H9 (cell line): ENCODE measurements around the gene AIG1. TPM values are rescaled to one million over a fixed set of nuclear protein-coding genes. Genes with fewer than 3 reads are reported as not detected.

Experiments used
- DNase-seq: peaks from one replicate; pipeline ENCODE4 v3.0.0-alpha.2; 2017
- H2AFZ ChIP-seq: one replicate; pipeline ENCODE4 v1.6.1; 2013; ENCODE audit warnings: mild to moderate bottlenecking, low read length, control low read depth, moderate library complexity
- H2AK5ac ChIP-seq: 2 replicates; pipeline ENCODE4 v1.6.1; 2013; ENCODE audit warnings: low read length, control low read depth, mixed read lengths; ENCODE audit not compliant: insufficient read length
- H2BK120ac ChIP-seq: one replicate; pipeline ENCODE4 v1.6.1; 2013; ENCODE audit warnings: low read depth, mild to moderate bottlenecking, low read length, control low read depth, inconsistent platforms; ENCODE audit not compliant: poor library complexity, severe bottlenecking
- H2BK12ac ChIP-seq: 2 replicates; pipeline ENCODE4 v1.6.1; 2013; ENCODE audit warnings: low read length, control low read depth, mixed read lengths, low read depth; ENCODE audit not compliant: insufficient read length
- H2BK15ac ChIP-seq: 2 replicates; pipeline ENCODE4 v1.6.1; 2013; ENCODE audit warnings: low read depth, low read length, control low read depth
- H2BK20ac ChIP-seq: one replicate; pipeline ENCODE4 v1.6.1; 2013; ENCODE audit warnings: low read depth, mild to moderate bottlenecking, low read length, control low read depth, inconsistent platforms; ENCODE audit not compliant: poor library complexity, severe bottlenecking
- H2BK5ac ChIP-seq: 2 replicates; pipeline ENCODE4 v1.6.1; 2013; ENCODE audit warnings: low read length, control low read depth, mixed read lengths; ENCODE audit not compliant: insufficient read length
- H3K14ac ChIP-seq: 2 replicates; pipeline ENCODE4 v1.6.1; 2013; ENCODE audit warnings: low read length, control low read depth; ENCODE audit not compliant: insufficient read depth
- H3K18ac ChIP-seq: 2 replicates; pipeline ENCODE4 v1.6.1; 2013; ENCODE audit warnings: low read depth, mild to moderate bottlenecking, mixed read lengths, low read length, control low read depth; ENCODE audit not compliant: insufficient read length
- H3K23ac ChIP-seq: 2 replicates; pipeline ENCODE4 v1.6.1; 2013; ENCODE audit warnings: low read length, control low read depth, mixed read lengths, low read depth; ENCODE audit not compliant: insufficient read length
- H3K23me2 ChIP-seq: 2 replicates; pipeline ENCODE4 v1.6.1; 2013; ENCODE audit warnings: low read depth, mild to moderate bottlenecking, mixed read lengths, low read length, control low read depth; ENCODE audit not compliant: insufficient read length, poor library complexity, severe bottlenecking
- H3K27ac ChIP-seq: 2 replicates; pipeline ENCODE4 v1.5.1; 2013; ENCODE audit warnings: low read length, control low read depth, mixed read lengths, low read depth; ENCODE audit not compliant: insufficient read length
- H3K27me3 ChIP-seq: 2 replicates; pipeline ENCODE4 v1.6.1; 2013; ENCODE audit warnings: low read length, control low read depth, inconsistent platforms; ENCODE audit not compliant: insufficient read depth
- H3K4ac ChIP-seq: 2 replicates; pipeline ENCODE4 v1.6.1; 2013; ENCODE audit warnings: low read depth, mild to moderate bottlenecking, control low read depth, inconsistent platforms, low read length, moderate library complexity
- H3K4me1 ChIP-seq: 2 replicates; pipeline ENCODE4 v1.6.1; 2013; ENCODE audit warnings: low read length, control low read depth, inconsistent platforms; ENCODE audit not compliant: insufficient read depth
- H3K4me2 ChIP-seq: 2 replicates; pipeline ENCODE4 v1.6.1; 2013; ENCODE audit warnings: low read length, control low read depth, mixed read lengths; ENCODE audit not compliant: insufficient read length, insufficient read depth
- H3K56ac ChIP-seq: 2 replicates; pipeline ENCODE4 v1.6.1; 2013; ENCODE audit warnings: low read depth, mild to moderate bottlenecking, mixed read lengths, low read length, control low read depth; ENCODE audit not compliant: insufficient read length
- H3K79me1 ChIP-seq: 2 replicates; pipeline ENCODE4 v1.6.1; 2013; ENCODE audit warnings: low read depth, mild to moderate bottlenecking, moderate library complexity, low read length, control low read depth, inconsistent platforms; ENCODE audit not compliant: insufficient read depth, poor library complexity, severe bottlenecking
- H3K79me2 ChIP-seq: 2 replicates; pipeline ENCODE4 v1.6.1; 2013; ENCODE audit warnings: low read length, control low read depth, inconsistent platforms; ENCODE audit not compliant: insufficient read depth
- H3K9ac ChIP-seq: 2 replicates; pipeline ENCODE4 v1.6.1; 2013; ENCODE audit warnings: low read length, control low read depth, mixed read lengths; ENCODE audit not compliant: insufficient read length; ENCODE audit errors: extremely low read depth
- H3K9me3 ChIP-seq: one replicate; pipeline ENCODE4 v1.6.1; 2013; ENCODE audit warnings: low read depth, low read length, inconsistent platforms; ENCODE audit not compliant: control insufficient read depth
- H3T11ph ChIP-seq: one replicate; pipeline ENCODE4 v1.6.1; 2013; ENCODE audit warnings: mild to moderate bottlenecking, low read length, control low read depth, inconsistent platforms
- H4K20me1 ChIP-seq: one replicate; pipeline ENCODE4 v1.6.1; 2013; ENCODE audit not compliant: control insufficient read depth, insufficient read length, insufficient read depth
- H4K5ac ChIP-seq: 2 replicates; pipeline ENCODE4 v1.6.1; 2013; ENCODE audit warnings: low read depth, mild to moderate bottlenecking, mixed read lengths, low read length, control low read depth; ENCODE audit not compliant: insufficient read length
- H4K8ac ChIP-seq: replicated peaks from 2 replicates; pipeline ENCODE4 v1.6.1; 2013; ENCODE audit warnings: low read length, control low read depth, mixed read lengths, low read depth; ENCODE audit not compliant: insufficient read length
- H4K91ac ChIP-seq: 2 replicates; pipeline ENCODE4 v1.6.1; 2013; ENCODE audit warnings: low read depth, mild to moderate bottlenecking, moderate library complexity, mixed read lengths, low read length, control low read depth; ENCODE audit not compliant: insufficient read length
- H3K27ac Mint-ChIP-seq, 3 experiments: 2 replicates in 2 of 3; 3 replicates in 1 of 3; pipeline ENCODE4 v1.8.0; 2020 to 2021; ENCODE audit warnings: mixed read lengths in 3 of 3, mild to moderate bottlenecking in 1 of 3, moderate library complexity in 1 of 3
- H3K27me3 Mint-ChIP-seq: 2 replicates; pipeline ENCODE4 v1.8.0; 2021; ENCODE audit warnings: low read depth, mild to moderate bottlenecking, moderate library complexity, mixed read lengths
- H3K36me3 Mint-ChIP-seq, 3 experiments: 2 replicates in 2 of 3; 3 replicates in 1 of 3; pipeline ENCODE4 v1.8.0; 2020 to 2021; ENCODE audit warnings: low read depth in 3 of 3, mixed read lengths in 3 of 3; ENCODE audit not compliant: insufficient read depth in 1 of 3
- H3K4me1 Mint-ChIP-seq, 2 experiments: 2 replicates each; pipeline ENCODE4 v1.8.0; 2020; ENCODE audit warnings: mixed read lengths in 2 of 2
- H3K4me3 Mint-ChIP-seq, 2 experiments: 2 replicates in 1 of 2; 3 replicates in 1 of 2; pipeline ENCODE4 v1.8.0; 2020 to 2021; ENCODE audit warnings: mild to moderate bottlenecking in 2 of 2, mixed read lengths in 2 of 2, moderate library complexity in 1 of 2
- H3K9me3 Mint-ChIP-seq, 2 experiments: 2 replicates in 1 of 2; 3 replicates in 1 of 2; pipeline ENCODE4 v1.8.0; 2020; ENCODE audit warnings: mild to moderate bottlenecking in 2 of 2, mixed read lengths in 2 of 2, moderate library complexity in 1 of 2
- WGBS: extraction: QIAGEN DNeasy Blood & Tissue Kit; methylation state at CpG from one replicate; pipeline ENCODE4 v1.1.7; 2013; ENCODE audit warnings: missing lambda C conversion rate, low lambda C conversion rate, mixed read lengths; ENCODE audit not compliant: insufficient read length; ENCODE audit errors: extremely low coverage; 5-methylcytosine and 5-hydroxymethylcytosine counted together
- total RNA-seq: library from RNA; stranded (reverse); gene quantifications from 2 replicates; pipeline ENCODE4 v1.2.1, GENCODE V29; 2021
- TF ChIP-seq, protein P1 (sequence below): fragments of 200-600 bp; sonication (generic); conservative IDR thresholded peaks from 3 replicates; pipeline ENCODE4 v1.8.0; 2021; ENCODE audit warnings: antibody characterized with exemption, mild to moderate bottlenecking

Gene AIG1
- total RNA-seq, 1 experiment from 2014 or later: 44.6 TPM

DNA sequence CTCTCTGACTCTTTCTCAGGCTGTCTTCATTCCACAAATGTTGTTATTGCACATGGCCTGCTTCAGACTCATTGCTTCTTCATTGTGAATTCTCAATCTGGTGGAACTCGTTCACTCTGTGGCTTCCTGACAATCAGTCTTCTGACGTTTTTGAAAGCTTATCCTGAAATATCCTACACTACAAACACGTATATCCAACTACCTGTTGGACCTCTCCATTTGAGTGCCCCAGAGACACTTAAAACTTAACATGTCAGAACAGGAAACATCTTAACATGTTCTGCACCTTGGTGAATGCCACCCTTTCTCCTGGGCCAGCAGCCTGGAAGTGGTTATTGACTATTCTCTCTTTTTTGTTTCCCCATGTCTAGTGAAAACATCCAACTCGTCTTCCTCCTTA lies 50.8 kb downstream of the AIG1 start:
- H3K18ac ChIP-seq: no peak overlapping the region
- H2BK15ac ChIP-seq: no peak overlapping the region
- H3K36me3 Mint-ChIP-seq: peaks cover 0 to 2% (median 2%) of the 10 kb centered on the region in 3 experiments; a peak in 1 of 7 replicates
- H3K4ac ChIP-seq: no peak overlapping the region
- H3K4me1 ChIP-seq: no peaks in the 10 kb centered on the region
- H4K8ac ChIP-seq: no peak overlapping the region
- H3K9me3 ChIP-seq: no peaks in the 10 kb centered on the region
- no peak overlapping the region for H4K91ac ChIP-seq
- H2BK12ac ChIP-seq: no peak overlapping the region
- no peak overlapping the region for H4K5ac ChIP-seq
- H3K14ac ChIP-seq: no peak overlapping the region
- no peak overlapping the region for H2BK20ac ChIP-seq
- H3K27ac Mint-ChIP-seq: no peak overlapping the region
- no peaks in the 10 kb centered on the region for H3K27me3 Mint-ChIP-seq
- H3K56ac ChIP-seq: no peak overlapping the region
- H3K23me2 ChIP-seq: no peaks in the 10 kb centered on the region
- H3K23ac ChIP-seq: no peak overlapping the region
- DNase-seq: no peak
- H3K27ac ChIP-seq: no peak overlapping the region
- no peak overlapping the region for H3K4me2 ChIP-seq
- no peaks in the 10 kb centered on the region for H3K9me3 Mint-ChIP-seq
- TF ChIP-seq, protein P1, sequence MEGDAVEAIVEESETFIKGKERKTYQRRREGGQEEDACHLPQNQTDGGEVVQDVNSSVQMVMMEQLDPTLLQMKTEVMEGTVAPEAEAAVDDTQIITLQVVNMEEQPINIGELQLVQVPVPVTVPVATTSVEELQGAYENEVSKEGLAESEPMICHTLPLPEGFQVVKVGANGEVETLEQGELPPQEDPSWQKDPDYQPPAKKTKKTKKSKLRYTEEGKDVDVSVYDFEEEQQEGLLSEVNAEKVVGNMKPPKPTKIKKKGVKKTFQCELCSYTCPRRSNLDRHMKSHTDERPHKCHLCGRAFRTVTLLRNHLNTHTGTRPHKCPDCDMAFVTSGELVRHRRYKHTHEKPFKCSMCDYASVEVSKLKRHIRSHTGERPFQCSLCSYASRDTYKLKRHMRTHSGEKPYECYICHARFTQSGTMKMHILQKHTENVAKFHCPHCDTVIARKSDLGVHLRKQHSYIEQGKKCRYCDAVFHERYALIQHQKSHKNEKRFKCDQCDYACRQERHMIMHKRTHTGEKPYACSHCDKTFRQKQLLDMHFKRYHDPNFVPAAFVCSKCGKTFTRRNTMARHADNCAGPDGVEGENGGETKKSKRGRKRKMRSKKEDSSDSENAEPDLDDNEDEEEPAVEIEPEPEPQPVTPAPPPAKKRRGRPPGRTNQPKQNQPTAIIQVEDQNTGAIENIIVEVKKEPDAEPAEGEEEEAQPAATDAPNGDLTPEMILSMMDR: no peak
- H3K4me3 Mint-ChIP-seq: no peak overlapping the region
- no peak overlapping the region for H3K9ac ChIP-seq
- no peaks in the 10 kb centered on the region for H4K20me1 ChIP-seq
- no CpG with 5 or more reads among the region's 4 CpGs for WGBS
- no peaks in the 10 kb centered on the region for H3K79me2 ChIP-seq
- H2AFZ ChIP-seq: no peak overlapping the region
- no peaks in the 10 kb centered on the region for H3K79me1 ChIP-seq
- H3K4me1 Mint-ChIP-seq: no peaks in the 10 kb centered on the region
- no peaks in the 10 kb centered on the region for H3K27me3 ChIP-seq
- H3T11ph ChIP-seq: no peak overlapping the region
- H2BK120ac ChIP-seq: no peak overlapping the region
- H2AK5ac ChIP-seq: no peak overlapping the region
- H2BK5ac ChIP-seq: no peak overlapping the region
